HepG2 (cell line): ENCODE data around the gene RGS19. TPM values are rescaled to one million over a fixed set of nuclear protein-coding genes. Genes with fewer than 3 reads are reported as not detected.

Source experiments
- ATAC-seq: fragments of 200-7000 bp; cut with Tn5 transposase; 3 replicates; pipeline ENCODE4 v1.9.1; 2020; ENCODE audit warnings: mild to moderate bottlenecking, moderate library complexity
- BruUV-seq: library from RNA; stranded (reverse); fragments of 400-500 nt; replicated peaks from 2 replicates; lab custom pipeline; 2021; lab: Mats Ljungman, UMichigan
- CTCF ChIA-PET: fragments of 300-600 bp; formaldehyde crosslinking; extraction: SDS; loops from one replicate; lab custom pipeline; 2021; ENCODE audit warnings: low total read pairs, inconsistent platforms, low intra/inter-chr PET ratio; lab: Yijun Ruan, JAX
- POLR2A ChIA-PET: fragments of 350-600 bp; sonication (Branson Sonifier 250); formaldehyde crosslinking; loops from one replicate; lab custom pipeline; 2020; ENCODE audit warnings: antibody characterized with exemption, inconsistent platforms; lab: Yijun Ruan, JAX
- DNase-seq: peaks from one replicate; pipeline ENCODE4 v3.0.0-alpha.2; 2015; ENCODE audit warnings: low spot score
- FAIRE-seq: peaks from 3 replicates; lab custom pipeline; 2011; peaks lifted over from hg19 to GRCh38; lab: Jason Lieb, UNC
- H2AFZ ChIP-seq: one replicate; pipeline ENCODE4 v1.6.1; 2011; ENCODE audit warnings: low read length, inconsistent platforms
- H3K27ac ChIP-seq: fragments of 300-600 bp; 3 replicates; pipeline ENCODE4 v1.8.0; 2011; ENCODE audit warnings: mixed run types, mild to moderate bottlenecking, mixed read lengths, low read length, inconsistent platforms; ENCODE audit not compliant: insufficient read depth; ENCODE audit errors: extremely low read length
- H3K27me3 ChIP-seq, 2 experiments: fragments of 200-600 bp in 1 of 2; 2 replicates in 1 of 2; 3 replicates in 1 of 2; pipeline versions ENCODE4 v1.6.0 to v1.8.0; 2011; ENCODE audit warnings: low read length in 2 of 2, mild to moderate bottlenecking in 2 of 2, moderate library complexity in 2 of 2, inconsistent platforms in 1 of 2; ENCODE audit not compliant: insufficient read depth in 2 of 2, control insufficient read depth in 1 of 2
- H3K36me3 ChIP-seq, 2 experiments: fragments of 200-600 bp in 1 of 2; replicated peaks in 1 of 2; 2 replicates in 1 of 2; 3 replicates in 1 of 2; pipeline versions ENCODE4 v1.5.1 to v1.8.0; 2011; ENCODE audit warnings: low read length in 2 of 2, inconsistent platforms in 1 of 2; ENCODE audit not compliant: insufficient read depth in 2 of 2, control insufficient read depth in 1 of 2
- H3K4me1 ChIP-seq: 2 replicates; pipeline ENCODE4 v1.5.1; 2012; ENCODE audit warnings: low read length, inconsistent platforms; ENCODE audit not compliant: insufficient read depth
- H3K4me2 ChIP-seq: 2 replicates; pipeline ENCODE4 v1.6.0; 2011; ENCODE audit warnings: low read depth, low read length, inconsistent platforms
- H3K4me3 ChIP-seq, 3 experiments: fragments of 200-600 bp in 1 of 3; sonication (generic), shearing (Covaris generic) in 1 of 3; replicated peaks in 1 of 3; 2 replicates each; pipeline ENCODE4 v1.5.1; 2011 to 2016; ENCODE audit warnings: low read length in 3 of 3, inconsistent platforms in 2 of 3, low read depth in 2 of 3, mild to moderate bottlenecking in 2 of 3, control low read depth in 1 of 3, mixed read lengths in 1 of 3; ENCODE audit not compliant: insufficient read depth in 1 of 3
- H3K79me2 ChIP-seq: one replicate; pipeline ENCODE4 v1.6.1; 2011; ENCODE audit warnings: low read length, inconsistent platforms; ENCODE audit not compliant: insufficient read depth
- H3K9ac ChIP-seq: 2 replicates; pipeline ENCODE4 v1.6.0; 2011; ENCODE audit warnings: mild to moderate bottlenecking, low read depth, low read length, inconsistent platforms; ENCODE audit not compliant: insufficient read depth
- H3K9me3 ChIP-seq: 2 replicates; pipeline ENCODE4 v1.5.1; 2012; ENCODE audit warnings: mild to moderate bottlenecking, low read length
- H4K20me1 ChIP-seq: 2 replicates; pipeline ENCODE4 v1.6.0; 2011; ENCODE audit warnings: inconsistent platforms, mild to moderate bottlenecking, low read length, moderate library complexity; ENCODE audit not compliant: insufficient read depth
- KIAA2018 ChIP-seq: sonication (generic); formaldehyde crosslinking; IDR thresholded peaks from 2 replicates; pipeline ENCODE4 v1.5.0; 2020; ENCODE audit warnings: mild to moderate bottlenecking, missing genetic modification reagents, borderline replicate concordance
- TEAD2 ChIP-seq: sonication (generic); formaldehyde crosslinking; IDR thresholded peaks from 2 replicates; pipeline ENCODE4 v1.9.0; 2021; ENCODE audit warnings: missing genetic modification reagents
- ZNF547 ChIP-seq: sonication (generic); formaldehyde crosslinking; IDR thresholded peaks from 2 replicates; pipeline ENCODE4 v1.5.1; 2020; ENCODE audit warnings: mild to moderate bottlenecking, missing genetic modification reagents
- ZSCAN22 ChIP-seq: sonication (generic); formaldehyde crosslinking; IDR thresholded peaks from 2 replicates; pipeline ENCODE4 v1.4.0; 2020; ENCODE audit warnings: mild to moderate bottlenecking, missing genetic modification reagents
- WGBS: methylation state at CpG from one replicate; pipeline ENCODE4 v1.1.6; 2017; ENCODE audit warnings: low lambda C conversion rate; 5-methylcytosine and 5-hydroxymethylcytosine counted together
- in situ Hi-C: cut with HindIII; loops from 2 replicates; pipeline ENCODE4 v1.10.0; 2017; ENCODE audit warnings: low pct_unique_long_range_greater_than_20kb; ENCODE audit not compliant: extremely low pct_ligation_motif_present
- intact Hi-C: fragments of 100-400 bp; cut with micrococcal nuclease; formaldehyde crosslinking; loops from one replicate; pipeline ENCODE4 v1.10.0; 2022; ENCODE audit not compliant: unreplicated experiment
- polyA plus RNA-seq, 8 experiments: library from polyadenylated mRNA; depleted of rRNA in 3 of 8; stranded (reverse) in 7 of 8; unstranded in 1 of 8; fragments of >200 nt; fragmentation: Illumina TruSeq in 4 of 8; extraction: Trizol in 4 of 8; gene quantifications; 2 replicates each; pipeline versions ENCODE4 v1.2.1 to v1.2.3, GENCODE V29; 2011 to 2016; ENCODE audit warnings: low read depth in 4 of 8, missing spikeins in 1 of 8, mixed read lengths in 1 of 8; ENCODE audit not compliant: insufficient read depth in 1 of 8
- total RNA-seq, 5 experiments: library from RNA; depleted of rRNA; stranded (reverse); fragments of >200 nt; fragmentation: Illumina TruSeq; extraction: Trizol; gene quantifications; 2 replicates each; pipeline ENCODE4 v1.2.3, GENCODE V29; 2016; ENCODE audit warnings: low read depth in 1 of 5
- TF ChIP-seq, protein P1 (sequence below): sonication (generic); formaldehyde crosslinking; IDR thresholded peaks from 2 replicates; pipeline ENCODE4 v1.9.0; 2021; ENCODE audit warnings: missing genetic modification reagents, borderline replicate concordance
- TF ChIP-seq, protein P2 (sequence below): sonication (generic); formaldehyde crosslinking; IDR thresholded peaks from 2 replicates; pipeline ENCODE4 v1.4.0; 2020; ENCODE audit warnings: mild to moderate bottlenecking, low read depth, missing genetic modification reagents
- TF ChIP-seq, protein P3 (sequence below): IDR thresholded peaks from 2 replicates; pipeline ENCODE4 v1.6.1; 2016

Gene RGS19
- total and polyA plus RNA-seq, 2 of the 13 experiments (the other 11 are each of a cell fraction or from before 2014, with no cell fraction given) = 10.7 to 11.9 TPM

GRCh38 chr20:64036346-64037198 lies 42.7 kb downstream of the RGS19 start:
- Histone ChIP-seq H3K79me2 (peaks cover 18% of the 10 kb centered on the region), H4K20me1 (no peaks in the 10 kb centered on the region), H3K36me3 (peaks cover 17 to 23% of the 10 kb centered on the region in 2 experiments), H3K27me3 (no peaks in the 10 kb centered on the region), H2AFZ (no peak overlapping the region), H3K4me3 (peak overlapping the region; percentile 57 to 84 (median 71)), H3K4me2 (peak overlapping the region; percentile 92), H3K9ac (peak overlapping the region; percentile 82), H3K4me1 (peaks cover 63% of the 10 kb centered on the region), H3K27ac (peak overlapping the region; percentile 82), H3K9me3 (no peaks in the 10 kb centered on the region)
- FAIRE-seq (peak; percentile 44), DNase-seq (peak; percentile 75), ATAC-seq (peak; percentile 11)
- intact Hi-C loops (loop anchor here (1.0 to 2.0 kb wide), 3 partner anchors 12 to 55 kb away; partner anchors contain the start of gene PRPF6), in situ Hi-C loops (no loop called here)
- TSS peak; percentile 61 for BruUV-seq
- 11% methylated on average over 12 of the region's 17 CpGs for WGBS
- ChIA-PET POLR2A (interaction anchor here (0.8 to 10.1 kb wide), 19 partner anchors 8 to 409 kb away, joined by 3 to 252 read pairs (median 5); partner anchors contain the start of genes GMEB2, OPRL1, PRPF6 and RTEL1), CTCF (no interaction called here)
- TF ChIP-seq TEAD2 (CRISPR knock-in tag) = no peak
- TF ChIP-seq, protein P1, sequence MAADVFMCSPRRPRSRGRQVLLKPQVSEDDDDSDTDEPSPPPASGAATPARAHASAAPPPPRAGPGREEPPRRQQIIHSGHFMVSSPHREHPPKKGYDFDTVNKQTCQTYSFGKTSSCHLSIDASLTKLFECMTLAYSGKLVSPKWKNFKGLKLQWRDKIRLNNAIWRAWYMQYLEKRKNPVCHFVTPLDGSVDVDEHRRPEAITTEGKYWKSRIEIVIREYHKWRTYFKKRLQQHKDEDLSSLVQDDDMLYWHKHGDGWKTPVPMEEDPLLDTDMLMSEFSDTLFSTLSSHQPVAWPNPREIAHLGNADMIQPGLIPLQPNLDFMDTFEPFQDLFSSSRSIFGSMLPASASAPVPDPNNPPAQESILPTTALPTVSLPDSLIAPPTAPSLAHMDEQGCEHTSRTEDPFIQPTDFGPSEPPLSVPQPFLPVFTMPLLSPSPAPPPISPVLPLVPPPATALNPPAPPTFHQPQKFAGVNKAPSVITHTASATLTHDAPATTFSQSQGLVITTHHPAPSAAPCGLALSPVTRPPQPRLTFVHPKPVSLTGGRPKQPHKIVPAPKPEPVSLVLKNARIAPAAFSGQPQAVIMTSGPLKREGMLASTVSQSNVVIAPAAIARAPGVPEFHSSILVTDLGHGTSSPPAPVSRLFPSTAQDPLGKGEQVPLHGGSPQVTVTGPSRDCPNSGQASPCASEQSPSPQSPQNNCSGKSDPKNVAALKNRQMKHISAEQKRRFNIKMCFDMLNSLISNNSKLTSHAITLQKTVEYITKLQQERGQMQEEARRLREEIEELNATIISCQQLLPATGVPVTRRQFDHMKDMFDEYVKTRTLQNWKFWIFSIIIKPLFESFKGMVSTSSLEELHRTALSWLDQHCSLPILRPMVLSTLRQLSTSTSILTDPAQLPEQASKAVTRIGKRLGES (CRISPR knock-in tag) = no peak
- TF ChIP-seq ZNF547 (CRISPR knock-in tag) = peak; percentile 30
- TF ChIP-seq, protein P2, sequence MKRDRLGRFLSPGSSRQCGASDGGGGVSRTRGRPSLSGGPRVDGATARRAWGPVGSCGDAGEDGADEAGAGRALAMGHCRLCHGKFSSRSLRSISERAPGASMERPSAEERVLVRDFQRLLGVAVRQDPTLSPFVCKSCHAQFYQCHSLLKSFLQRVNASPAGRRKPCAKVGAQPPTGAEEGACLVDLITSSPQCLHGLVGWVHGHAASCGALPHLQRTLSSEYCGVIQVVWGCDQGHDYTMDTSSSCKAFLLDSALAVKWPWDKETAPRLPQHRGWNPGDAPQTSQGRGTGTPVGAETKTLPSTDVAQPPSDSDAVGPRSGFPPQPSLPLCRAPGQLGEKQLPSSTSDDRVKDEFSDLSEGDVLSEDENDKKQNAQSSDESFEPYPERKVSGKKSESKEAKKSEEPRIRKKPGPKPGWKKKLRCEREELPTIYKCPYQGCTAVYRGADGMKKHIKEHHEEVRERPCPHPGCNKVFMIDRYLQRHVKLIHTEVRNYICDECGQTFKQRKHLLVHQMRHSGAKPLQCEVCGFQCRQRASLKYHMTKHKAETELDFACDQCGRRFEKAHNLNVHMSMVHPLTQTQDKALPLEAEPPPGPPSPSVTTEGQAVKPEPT = no peak
- TF ChIP-seq, protein P3, sequence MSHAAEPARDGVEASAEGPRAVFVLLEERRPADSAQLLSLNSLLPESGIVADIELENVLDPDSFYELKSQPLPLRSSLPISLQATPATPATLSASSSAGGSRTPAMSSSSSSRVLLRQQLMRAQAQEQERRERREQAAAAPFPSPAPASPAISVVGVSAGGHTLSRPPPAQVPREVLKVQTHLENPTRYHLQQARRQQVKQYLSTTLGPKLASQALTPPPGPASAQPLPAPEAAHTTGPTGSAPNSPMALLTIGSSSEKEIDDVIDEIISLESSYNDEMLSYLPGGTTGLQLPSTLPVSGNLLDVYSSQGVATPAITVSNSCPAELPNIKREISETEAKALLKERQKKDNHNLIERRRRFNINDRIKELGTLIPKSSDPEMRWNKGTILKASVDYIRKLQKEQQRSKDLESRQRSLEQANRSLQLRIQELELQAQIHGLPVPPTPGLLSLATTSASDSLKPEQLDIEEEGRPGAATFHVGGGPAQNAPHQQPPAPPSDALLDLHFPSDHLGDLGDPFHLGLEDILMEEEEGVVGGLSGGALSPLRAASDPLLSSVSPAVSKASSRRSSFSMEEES (CRISPR knock-in tag) = no peak
- no peak for TF ChIP-seq ZSCAN22 (CRISPR knock-in tag)
- no peak for TF ChIP-seq KIAA2018 (CRISPR knock-in tag)
